DND-41 (cell line): ENCODE results near the gene EFTUD2.

Source experiments
- CTCF ChIP-seq: IDR thresholded peaks from 2 replicates; pipeline ENCODE4 v1.5.1; 2012; ENCODE audit warnings: borderline replicate concordance, low read length, moderate library complexity, mild to moderate bottlenecking; ENCODE audit not compliant: poor library complexity, severe bottlenecking; ENCODE audit errors: extremely low read depth
- EZH2 ChIP-seq: IDR thresholded peaks from 3 replicates; pipeline ENCODE4 v1.6.1; 2012; ENCODE audit warnings: borderline replicate concordance, low read depth, mild to moderate bottlenecking, moderate library complexity, low read length, inconsistent platforms; ENCODE audit not compliant: severe bottlenecking

- TF ChIP-seq EZH2 (no peak), CTCF (no peak)
These were observed 10.2 kb downstream of the EFTUD2 start for GRCh38 chr17:44889003-44889402.
